Natural killer cell (primary cell): Measurements from ENCODE around the gene SIK3. TPM values are rescaled to one million over a fixed set of nuclear protein-coding genes. Genes with fewer than 3 reads are reported as not detected.

Experiments
- ATAC-seq, 3 donors: fragments of 150-1000 bp in 2 of 3; fragments of 200-7000 bp in 1 of 3; cut with Tn5 transposase; 1 replicate in 1 of 3; 2 replicates in 2 of 3; pipeline ENCODE4 v1.10.0; 2021; ENCODE audit warnings: mild to moderate bottlenecking in 2 of 3, moderate library complexity in 2 of 3
- DNase-seq, 2 donors: peaks; one replicate each; pipeline versions ENCODE4 v3.0.0 to v3.0.0-alpha.2; 2013 to 2021; ENCODE audit warnings: mixed read lengths in 1 of 2
- H3K27ac ChIP-seq: one replicate; pipeline ENCODE4 v1.5.1; 2013; ENCODE audit warnings: mild to moderate bottlenecking, low read length
- H3K27me3 ChIP-seq: one replicate; pipeline ENCODE4 v1.6.1; 2013; ENCODE audit warnings: low read length; ENCODE audit not compliant: control insufficient read depth, insufficient read depth
- H3K36me3 ChIP-seq: one replicate; pipeline ENCODE4 v1.6.1; 2013; ENCODE audit warnings: low read length; ENCODE audit not compliant: control insufficient read depth, insufficient read depth
- H3K4me1 ChIP-seq: one replicate; pipeline ENCODE4 v1.6.1; 2013; ENCODE audit warnings: low read length; ENCODE audit not compliant: control insufficient read depth, insufficient read depth
- H3K4me3 ChIP-seq: one replicate; pipeline ENCODE4 v1.5.1; 2013; ENCODE audit warnings: low read length
- H3K9me3 ChIP-seq: one replicate; pipeline ENCODE4 v1.6.1; 2013; ENCODE audit warnings: low read length; ENCODE audit not compliant: control insufficient read depth, insufficient read depth
- H3K27ac Mint-ChIP-seq, 2 donors: one replicate each; pipeline ENCODE4 v1.8.0; 2022; ENCODE audit warnings: mild to moderate bottlenecking in 2 of 2, mixed read lengths in 2 of 2, moderate library complexity in 1 of 2
- H3K27me3 Mint-ChIP-seq, 2 donors: one replicate each; pipeline ENCODE4 v1.8.0; 2022; ENCODE audit warnings: low read depth in 2 of 2, mixed read lengths in 2 of 2
- H3K36me3 Mint-ChIP-seq: one replicate; pipeline ENCODE4 v1.8.0; 2022; ENCODE audit warnings: mixed read lengths
- H3K4me1 Mint-ChIP-seq, 2 donors: one replicate each; pipeline ENCODE4 v1.8.0; 2022; ENCODE audit warnings: mixed read lengths in 2 of 2
- H3K4me3 Mint-ChIP-seq: one replicate; pipeline ENCODE4 v1.8.0; 2022; ENCODE audit warnings: mild to moderate bottlenecking, moderate library complexity, mixed read lengths
- H3K9me3 Mint-ChIP-seq, 2 donors: one replicate each; pipeline ENCODE4 v1.8.0; 2022; ENCODE audit warnings: mixed read lengths in 2 of 2
- CTCF ChIP-seq: fragments of 200-600 bp; IDR thresholded peaks from one replicate; pipeline ENCODE4 v1.8.0; 2022; ENCODE audit warnings: antibody characterized with exemption
- WGBS: methylation state at CpG from one replicate; pipeline ENCODE4 v1.1.7; 2013; ENCODE audit warnings: missing lambda C conversion rate; ENCODE audit not compliant: insufficient coverage; 5-methylcytosine and 5-hydroxymethylcytosine counted together
- intact Hi-C: fragments of 100-400 bp; cut with micrococcal nuclease; formaldehyde crosslinking; loops from one replicate; pipeline ENCODE4 v1.14.2; 2022
- total RNA-seq, 4 donors: library from RNA; stranded (reverse); fragments of 120-200 nt in 1 of 4; gene quantifications; one replicate each; pipeline versions ENCODE4 v1.2.3 to v1.2.4, GENCODE V29; 2013 to 2022

The SIK3 gene
- total RNA-seq, 3 donors from 2014 or later (not counting 1 experiment from before 2014, with no cell fraction given), result 71.6 to 120 (median 119) TPM

- TF ChIP-seq CTCF, result no peak
- Histone ChIP-seq H3K4me3 (no peak overlapping the region), H3K9me3 (no peaks in the 10 kb centered on the region), H3K4me1 (no peaks in the 10 kb centered on the region), H3K36me3 (no peaks in the 10 kb centered on the region), H3K27ac (no peak overlapping the region), H3K27me3 (no peaks in the 10 kb centered on the region)
- WGBS, result 90% methylated on average over 22 of the region's 22 CpGs
- DNase-seq (no peak), ATAC-seq (peak in 1 of 3 donors; percentile 15)
- H3K4me1 Mint-ChIP-seq, result no peaks in the 10 kb centered on the region
- intact Hi-C loops, result no loop called here
- no peaks in the 10 kb centered on the region for H3K9me3 Mint-ChIP-seq
- H3K27me3 Mint-ChIP-seq, result peaks cover 0 to 2% of the 10 kb centered on the region in 2 donors
- no peak overlapping the region for H3K27ac Mint-ChIP-seq
- H3K4me3 Mint-ChIP-seq, result no peak overlapping the region
- H3K36me3 Mint-ChIP-seq, result no peaks in the 10 kb centered on the region
Measured at GRCh38 chr11:116825854-116826750, 272.1 kb downstream of the SIK3 start.

GRCh38 chr11:116825434-116825833 lies 272.8 kb downstream of the SIK3 start:
- H3K4me1 Mint-ChIP-seq, result no peaks in the 10 kb centered on the region
- Histone ChIP-seq H3K4me1 (no peaks in the 10 kb centered on the region), H3K36me3 (no peaks in the 10 kb centered on the region), H3K9me3 (no peaks in the 10 kb centered on the region), H3K4me3 (no peak overlapping the region), H3K27ac (no peak overlapping the region), H3K27me3 (no peaks in the 10 kb centered on the region)
- no peaks in the 10 kb centered on the region for H3K36me3 Mint-ChIP-seq
- no peak overlapping the region for H3K27ac Mint-ChIP-seq
- H3K27me3 Mint-ChIP-seq, result no peaks in the 10 kb centered on the region
- H3K4me3 Mint-ChIP-seq, result no peak overlapping the region
- intact Hi-C loops, result no loop called here
- WGBS, result 88% methylated on average over 5 of the region's 5 CpGs
- ATAC-seq (no peak), DNase-seq (no peak)
- no peak for TF ChIP-seq CTCF
- no peaks in the 10 kb centered on the region for H3K9me3 Mint-ChIP-seq

GRCh38 chr11:116823031-116823843 lies 275.0 kb downstream of the SIK3 start, which contains the start of gene APOA4:
APOA4 (minus strand) TSS chr11:116823304; CDS start chr11:116823191, 113 bp downstream.
- intact Hi-C loops, result no loop called here
- Mint-ChIP-seq H3K9me3 (no peaks in the 10 kb centered on the region), H3K4me3 (no peak within 1 kb of the TSS), H3K27ac (no peak within 1 kb of the TSS), H3K4me1 (no peaks in the 10 kb centered on the region), H3K27me3 (no peaks in the 10 kb centered on the region), H3K36me3 (no peaks in the 10 kb centered on the region)
- Histone ChIP-seq H3K36me3 (no peaks in the 10 kb centered on the region), H3K4me3 (no peak within 1 kb of the TSS), H3K27me3 (no peaks in the 10 kb centered on the region), H3K27ac (no peak within 1 kb of the TSS), H3K9me3 (no peaks in the 10 kb centered on the region), H3K4me1 (no peaks in the 10 kb centered on the region)
- no peak for ATAC-seq
- WGBS, result 87% methylated on average over 15 of the region's 16 CpGs
- no peak for TF ChIP-seq CTCF
- DNase-seq, result no peak
